Fibroblast of skin of right quadriceps (primary cell): Measurements from ENCODE around the gene DYDC1.
"Not testable (repeated sequence)": the region's sequence is repeated elsewhere in the genome, so short reads cannot be mapped to it uniquely, and the experiment has no call there.

Source experiments
- DNase-seq: peaks from one replicate; pipeline ENCODE4 v3.0.0-alpha.2; 2013

The DYDC1 gene

DNA sequence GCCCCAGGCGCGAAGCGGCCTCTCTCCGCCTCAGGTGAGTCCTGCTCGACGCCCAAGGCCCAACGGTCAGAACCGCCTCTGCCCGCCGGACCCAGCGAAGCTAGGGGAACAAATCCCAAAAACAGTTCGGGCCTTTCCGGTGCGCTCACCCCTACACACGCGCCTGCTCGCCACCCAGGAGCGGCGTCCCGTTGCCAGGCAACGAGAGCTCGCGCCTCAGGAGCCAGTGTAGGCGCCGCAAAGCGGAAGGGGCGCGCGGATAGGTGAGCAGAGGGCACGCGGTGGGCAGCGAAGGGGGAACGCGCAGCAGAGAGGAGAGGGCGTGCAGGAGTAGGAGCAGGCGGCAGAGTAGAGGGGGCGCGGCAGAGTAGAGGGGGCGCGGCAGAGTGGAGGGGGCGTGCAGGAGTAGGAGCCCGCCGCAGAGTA, at the start of gene DYDC1, which contains the start of gene DYDC2:
Gene DYDC1, minus strand, starts transcription at position 193 of the 426 bp plus-strand sequence. CDS start 4,154 bp downstream, outside the sequence.
Gene DYDC2, plus strand, starts transcription at position 219 of the 426 bp plus-strand sequence. CDS start 5,663 bp downstream, outside the sequence.
- peak; percentile 10 for DNase-seq

DNA sequence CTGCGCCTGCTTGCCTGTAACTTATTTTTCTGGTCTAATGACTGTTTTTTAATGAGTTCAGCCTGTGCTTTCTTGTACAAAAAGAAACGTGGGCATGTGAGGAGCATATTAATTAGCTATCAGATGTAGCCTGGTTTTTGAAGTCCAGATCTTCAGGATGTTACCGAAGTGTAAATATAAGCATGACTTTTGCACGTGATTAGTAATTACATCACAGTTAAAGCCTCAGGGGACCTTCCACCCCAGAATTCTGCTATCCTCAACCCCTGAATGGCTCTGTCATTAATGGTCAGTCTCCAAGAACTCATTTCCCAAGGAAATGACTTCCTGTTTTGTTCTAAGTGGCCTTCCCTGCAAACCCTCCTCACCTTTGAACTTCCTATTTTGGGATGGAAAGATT, 49.6 kb upstream of the DYDC1 start:
- DNase-seq, result no peak

DNA sequence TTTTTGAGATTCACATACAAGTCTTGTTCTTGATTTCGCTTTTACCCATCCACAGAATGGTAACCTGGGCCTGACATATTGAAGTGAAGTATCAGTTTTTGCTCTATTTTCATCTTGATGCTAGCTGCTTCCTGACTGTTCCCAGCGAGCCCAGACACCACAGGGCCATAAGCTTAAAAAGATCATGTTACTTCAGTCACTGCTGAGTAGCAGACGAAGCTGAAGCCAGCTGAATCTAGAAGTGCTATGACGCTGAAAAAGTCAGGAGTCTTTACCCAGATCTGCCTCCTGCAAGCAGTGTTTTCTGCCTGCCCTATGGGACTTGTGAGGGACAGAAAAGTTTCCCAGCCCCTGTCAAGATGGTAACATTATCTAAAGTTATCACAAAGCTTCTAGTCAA, 49.1 kb upstream of the DYDC1 start:
- no peak for DNase-seq

DNA sequence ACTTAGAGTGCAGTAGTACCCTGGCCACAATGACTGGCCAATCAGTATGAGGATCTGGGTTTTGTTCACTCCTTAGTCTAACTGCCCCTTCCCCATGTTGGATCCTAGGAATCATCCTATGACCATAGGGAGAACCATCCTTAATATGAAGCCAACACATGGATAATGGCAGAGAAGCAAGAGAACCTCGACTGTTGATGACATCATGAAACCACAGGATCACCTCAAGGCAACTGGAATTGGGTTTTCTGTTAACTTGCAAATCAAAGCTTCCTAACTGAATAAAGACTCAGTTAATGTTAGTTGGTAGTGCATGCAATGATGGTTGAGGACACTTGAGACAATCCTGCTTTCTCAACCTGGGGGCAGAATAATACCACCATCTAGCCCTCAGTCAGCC, 48.5 kb upstream of the DYDC1 start:
- DNase-seq, result no peak

DNA sequence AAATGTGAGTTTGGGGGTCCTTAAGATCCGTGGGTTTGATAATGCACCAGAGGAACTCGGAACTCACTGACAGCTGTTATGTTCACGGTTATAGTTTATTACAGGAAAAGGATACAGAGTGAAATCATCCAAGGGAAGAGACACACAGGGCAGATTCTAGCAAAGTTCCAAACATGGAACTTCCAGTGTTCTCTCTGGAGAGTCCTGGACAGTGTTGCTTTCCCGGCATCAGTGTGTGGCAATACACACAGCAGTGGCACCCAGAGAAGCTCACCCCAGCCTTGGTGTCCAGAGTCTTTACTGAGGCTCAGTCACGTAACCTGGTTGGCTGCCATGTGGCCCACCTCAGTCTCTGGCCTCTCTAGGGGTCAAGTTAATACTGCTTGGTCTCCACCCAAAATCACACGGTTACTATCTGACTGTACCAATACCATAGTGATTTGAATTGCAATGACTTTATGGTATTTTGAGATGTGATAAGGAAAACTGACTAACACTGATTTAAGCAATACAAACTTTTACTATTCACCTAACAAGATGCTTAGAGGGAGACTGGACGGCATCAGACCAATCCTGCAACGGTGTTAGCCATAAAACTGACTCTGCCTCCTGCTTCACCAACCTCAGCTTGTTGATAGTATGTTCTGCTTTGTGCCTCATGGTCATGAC, 43.7 kb upstream of the DYDC1 start:
- DNase-seq, result no peak

DNA sequence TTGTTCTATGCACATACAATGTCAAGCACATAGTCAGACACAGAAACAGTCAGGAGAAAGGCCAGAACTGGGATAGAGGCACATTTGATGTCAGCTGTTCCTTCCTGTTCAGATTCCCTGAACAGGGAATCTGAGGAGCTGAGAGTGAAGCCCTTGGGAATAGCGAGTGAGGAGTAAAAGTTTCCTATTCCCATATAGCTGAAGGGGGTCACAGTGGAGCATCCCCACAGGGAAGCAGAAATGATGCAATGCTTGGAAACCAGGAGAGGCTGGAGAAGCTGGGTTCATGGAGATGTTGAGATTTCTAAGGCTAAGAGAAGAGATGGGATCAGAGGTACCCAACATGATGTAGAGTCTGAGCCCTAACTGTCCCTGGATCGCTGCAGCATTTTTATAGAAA, 40.5 kb upstream of the DYDC1 start:
- DNase-seq, result no peak

DNA sequence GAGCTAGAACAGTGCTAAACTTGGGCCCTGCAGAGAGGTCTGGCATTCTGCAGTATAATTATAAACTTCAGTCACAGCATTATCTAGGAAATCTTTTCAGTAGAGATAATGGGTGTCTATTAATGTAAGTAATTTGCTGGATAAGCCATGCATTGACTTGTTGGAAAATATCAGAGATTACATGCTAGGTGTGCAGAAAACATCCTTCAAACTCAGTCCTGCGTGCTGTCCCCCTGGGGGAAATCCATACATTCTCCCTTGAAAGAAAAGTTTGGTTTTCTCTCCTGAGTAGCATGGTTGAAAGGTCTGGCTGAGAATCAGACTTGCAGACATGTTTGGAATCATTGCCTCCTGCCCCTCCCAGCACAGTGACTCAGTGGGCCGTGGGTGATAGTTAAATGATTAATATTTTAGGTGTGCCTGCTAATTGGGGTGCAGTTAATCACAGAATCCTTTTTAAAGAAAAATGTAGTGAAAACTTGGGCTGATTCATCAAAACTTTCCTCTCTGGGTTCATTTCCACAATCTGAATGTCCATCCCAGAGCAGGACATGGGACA, 37.9 kb upstream of the DYDC1 start:
- no peak for DNase-seq

DNA sequence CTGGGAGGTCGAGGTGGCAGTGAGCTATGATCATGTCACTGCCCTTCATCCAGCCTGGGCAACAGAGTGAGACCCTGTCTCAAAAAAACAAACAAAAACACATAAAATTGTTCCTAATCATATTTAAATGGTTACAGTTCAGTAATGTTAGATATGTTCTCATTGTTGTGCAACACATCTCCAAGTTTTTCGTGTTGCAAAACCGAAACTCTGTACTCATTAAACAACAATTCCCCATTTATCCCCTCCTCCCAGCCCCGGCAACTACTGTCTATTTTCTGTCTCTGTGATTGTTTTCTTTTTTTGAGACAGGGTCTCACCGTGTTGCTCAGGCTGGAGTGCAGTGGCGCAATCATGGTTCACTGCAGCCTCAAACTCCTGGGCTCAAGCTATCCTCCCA, 35.7 kb upstream of the DYDC1 start:
- DNase-seq, result no peak

DNA sequence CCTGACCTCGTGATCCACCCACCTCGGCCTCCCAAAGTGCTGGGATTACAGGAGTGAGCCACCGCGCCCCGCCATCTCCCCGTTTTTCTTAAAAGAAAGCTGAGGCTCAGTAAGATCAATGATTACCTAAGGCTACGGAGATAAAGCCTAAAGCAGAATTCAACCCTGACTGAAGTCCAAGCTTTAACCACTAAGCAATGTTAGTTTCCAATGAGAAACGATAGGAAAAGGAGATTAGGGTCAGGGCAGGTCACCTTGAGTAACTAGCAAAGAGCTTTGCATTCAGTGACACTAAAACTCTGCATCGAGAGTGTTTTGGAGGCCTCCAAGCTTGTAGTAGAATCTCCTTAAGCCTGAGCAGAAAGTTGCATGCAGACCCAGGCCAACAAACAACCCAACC, 34.2 kb upstream of the DYDC1 start:
- DNase-seq, result no peak

DNA sequence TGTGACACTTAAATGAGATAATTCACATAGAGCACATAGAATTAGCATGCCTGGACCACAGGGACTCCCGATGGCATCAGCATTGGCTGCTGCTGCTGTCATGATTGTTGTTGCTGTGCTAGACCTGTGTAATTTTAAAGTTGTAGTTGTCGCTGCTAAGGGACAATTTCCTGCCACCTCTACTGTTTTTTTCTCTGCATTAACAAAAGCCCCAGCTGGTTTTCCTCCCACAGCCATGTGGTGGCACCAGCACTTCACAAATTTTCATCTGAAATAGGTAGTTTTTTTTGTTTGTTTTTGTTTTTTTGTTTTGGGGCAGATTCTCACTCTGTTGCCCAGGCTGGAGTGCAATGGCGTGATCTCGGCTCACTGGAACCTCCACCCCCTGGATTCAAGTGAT, 26.4 kb upstream of the DYDC1 start:
- peak; percentile 15 for DNase-seq

DNA sequence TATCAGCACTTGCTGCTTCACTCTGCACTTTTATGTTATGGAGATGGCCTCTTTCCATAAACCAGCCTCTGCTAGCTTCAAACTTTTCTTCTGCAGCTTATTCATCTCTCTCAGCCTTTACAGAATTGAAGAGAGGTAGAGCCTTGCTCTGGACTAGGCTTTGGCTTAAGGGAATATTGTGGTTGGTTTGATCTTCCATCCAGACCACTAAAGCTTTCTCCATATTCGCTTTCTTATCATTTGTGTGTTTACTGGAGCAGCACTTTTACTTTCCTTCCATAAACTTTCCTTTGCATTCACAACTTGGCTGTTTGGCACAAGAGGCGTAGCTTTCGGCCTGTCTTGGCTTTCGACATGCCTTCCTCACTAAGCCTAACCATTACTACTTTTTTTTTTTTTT, 23.6 kb upstream of the DYDC1 start:
- no peak for DNase-seq

DNA sequence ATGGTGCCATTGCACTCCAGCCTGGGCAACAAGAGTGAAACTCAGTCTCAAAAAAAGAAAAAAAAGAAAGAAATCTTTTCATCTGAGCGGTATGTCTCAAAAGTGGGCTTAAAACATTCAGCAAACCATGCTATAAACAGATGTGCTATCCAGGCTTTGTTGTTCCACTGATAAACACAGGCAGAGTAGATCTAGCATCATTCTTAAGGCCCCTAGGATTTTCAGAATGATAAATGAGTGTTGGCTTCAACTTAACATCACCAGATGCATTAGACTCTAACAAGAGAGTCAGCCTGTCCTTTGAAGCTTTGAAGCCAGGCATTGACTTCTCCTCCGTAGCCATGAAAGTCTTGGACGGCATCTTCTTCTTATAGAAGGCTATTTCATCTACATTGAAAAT, 23.1 kb upstream of the DYDC1 start:
- DNase-seq, result no peak

DNA sequence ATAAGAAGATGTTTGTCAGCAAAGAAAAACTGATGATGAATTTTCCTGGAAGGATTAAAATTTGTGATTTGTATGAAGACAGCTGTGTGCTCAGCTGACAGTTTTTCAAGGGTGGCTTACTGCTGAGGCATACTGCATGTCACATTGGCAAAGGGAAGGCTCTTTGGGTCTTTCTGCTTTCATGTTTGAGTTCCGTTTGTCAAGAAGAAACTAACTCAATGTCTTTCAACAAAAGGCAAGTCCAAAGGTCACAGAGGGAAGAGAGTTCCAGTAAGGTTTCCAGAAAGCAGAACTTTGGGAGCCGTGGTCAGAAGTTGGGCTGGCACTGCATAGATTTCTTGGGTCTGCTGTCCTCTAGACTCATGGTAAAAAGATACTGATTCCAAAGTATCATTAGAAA, 16.9 kb upstream of the DYDC1 start:
- DNase-seq, result no peak

DNA sequence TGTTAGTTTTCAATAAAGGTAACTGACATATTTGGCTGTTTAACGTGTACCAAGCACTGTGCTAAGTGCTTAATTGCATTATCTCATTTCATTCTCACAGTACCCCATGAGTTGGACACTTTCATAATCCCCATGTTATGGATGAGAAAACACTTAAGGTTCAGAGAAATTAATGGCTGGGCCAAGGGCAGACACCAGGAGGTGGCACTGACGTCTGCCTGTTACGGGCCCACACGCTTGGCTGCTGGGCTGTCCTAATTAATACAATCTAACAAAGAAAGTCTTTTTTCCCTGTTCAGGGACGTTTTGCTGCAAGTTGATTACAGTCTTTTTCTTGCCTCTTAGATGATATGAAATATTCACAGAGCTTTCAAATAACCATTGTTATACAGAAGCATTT, 16.1 kb upstream of the DYDC1 start:
- DNase-seq, result no peak

DNA sequence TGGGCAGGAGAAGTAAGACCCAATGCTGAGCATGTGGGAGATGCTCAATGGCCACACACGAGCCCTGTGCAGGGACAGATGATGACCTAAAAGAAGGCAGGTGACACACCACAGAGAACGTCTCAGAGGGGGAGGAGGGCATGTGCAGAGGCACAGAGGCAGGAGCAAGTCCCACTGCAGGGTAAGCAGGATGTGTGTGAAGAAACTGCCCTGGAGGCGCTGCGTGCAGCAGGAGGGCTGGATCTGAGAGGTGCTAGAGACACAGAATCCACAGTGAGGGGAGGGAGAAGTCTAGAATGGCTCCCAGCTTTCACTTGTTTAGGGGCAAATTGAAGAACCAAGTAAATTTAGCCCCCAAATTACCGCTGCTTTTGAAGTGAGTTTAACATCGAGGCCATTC, 14.9 kb upstream of the DYDC1 start:
- no peak for DNase-seq

DNA sequence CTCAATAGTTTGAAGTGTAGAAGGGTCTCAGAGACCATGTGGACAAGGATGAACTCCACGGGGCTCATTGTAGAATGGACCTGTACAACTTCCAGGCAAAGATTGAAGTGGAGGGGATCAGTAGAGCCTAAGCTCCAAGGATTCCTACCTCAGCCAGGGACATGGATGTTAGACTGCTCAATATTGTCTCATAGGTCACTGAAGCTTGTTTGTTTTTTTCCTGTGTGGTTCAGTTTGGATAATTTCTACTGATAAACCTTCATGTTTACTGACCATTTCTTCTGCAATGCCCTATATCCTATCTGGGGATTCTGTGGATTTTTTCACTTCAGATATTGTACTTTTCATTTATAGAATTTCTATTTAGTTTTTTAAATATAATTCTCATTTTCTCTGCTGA, 9.0 kb upstream of the DYDC1 start:
- no peak for DNase-seq

DNA sequence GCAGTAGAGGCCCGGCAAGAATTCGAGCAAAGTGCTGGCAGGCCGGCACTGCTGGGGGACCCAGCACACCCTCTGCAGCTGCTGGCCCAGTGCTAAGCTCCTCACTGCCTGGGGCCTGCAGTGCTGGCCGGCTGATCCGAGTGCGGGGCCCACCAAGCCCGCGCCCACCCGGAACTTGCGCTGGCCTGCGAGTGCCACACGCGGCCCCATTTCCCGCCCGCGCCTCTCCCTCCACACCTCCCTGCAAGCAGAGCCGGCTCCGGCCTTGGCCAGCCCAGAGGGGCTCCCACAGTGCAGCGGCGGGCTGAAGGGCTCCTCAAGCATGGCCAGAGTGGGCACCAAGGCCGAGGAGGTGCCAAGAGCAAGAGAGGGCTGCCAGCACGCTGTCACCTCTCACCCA, 3.1 kb upstream of the DYDC1 start:
- DNase-seq, result no peak

DNA sequence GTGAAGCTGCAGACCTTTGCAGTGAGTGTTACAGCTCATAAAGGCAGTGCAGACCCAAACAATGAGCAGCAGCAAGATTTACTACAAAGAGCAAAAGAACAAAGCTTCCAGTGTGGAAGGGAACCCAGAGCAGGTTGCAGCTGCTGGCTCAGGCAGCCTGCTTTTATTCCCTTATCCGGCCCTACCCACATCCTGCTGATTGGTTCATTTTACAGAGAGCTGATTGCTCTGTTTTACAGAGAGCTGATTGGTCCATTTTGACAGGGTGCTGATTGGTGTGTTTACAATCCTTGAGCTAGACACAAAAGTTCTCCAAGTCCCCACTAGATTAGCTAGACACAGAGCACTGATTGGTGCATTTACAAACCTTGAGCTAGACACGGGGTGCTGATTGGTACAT, 2.4 kb upstream of the DYDC1 start:
- DNase-seq, result not testable (repeated sequence)

DNA sequence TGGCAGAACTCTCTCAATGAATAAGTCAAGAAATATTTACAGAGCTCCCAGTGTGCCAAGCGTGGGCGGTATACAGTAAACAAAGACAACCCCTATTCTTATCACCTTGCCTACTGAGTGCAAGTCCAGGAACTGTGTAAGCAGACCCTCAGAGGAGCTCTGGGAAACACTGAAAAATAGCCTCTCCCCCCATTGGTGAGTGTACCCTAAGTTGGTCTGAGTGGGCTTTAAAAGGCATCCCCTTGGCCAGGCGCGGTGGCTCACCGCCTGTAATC, 1.2 kb upstream of the DYDC1 start:
- no peak for DNase-seq

DNA sequence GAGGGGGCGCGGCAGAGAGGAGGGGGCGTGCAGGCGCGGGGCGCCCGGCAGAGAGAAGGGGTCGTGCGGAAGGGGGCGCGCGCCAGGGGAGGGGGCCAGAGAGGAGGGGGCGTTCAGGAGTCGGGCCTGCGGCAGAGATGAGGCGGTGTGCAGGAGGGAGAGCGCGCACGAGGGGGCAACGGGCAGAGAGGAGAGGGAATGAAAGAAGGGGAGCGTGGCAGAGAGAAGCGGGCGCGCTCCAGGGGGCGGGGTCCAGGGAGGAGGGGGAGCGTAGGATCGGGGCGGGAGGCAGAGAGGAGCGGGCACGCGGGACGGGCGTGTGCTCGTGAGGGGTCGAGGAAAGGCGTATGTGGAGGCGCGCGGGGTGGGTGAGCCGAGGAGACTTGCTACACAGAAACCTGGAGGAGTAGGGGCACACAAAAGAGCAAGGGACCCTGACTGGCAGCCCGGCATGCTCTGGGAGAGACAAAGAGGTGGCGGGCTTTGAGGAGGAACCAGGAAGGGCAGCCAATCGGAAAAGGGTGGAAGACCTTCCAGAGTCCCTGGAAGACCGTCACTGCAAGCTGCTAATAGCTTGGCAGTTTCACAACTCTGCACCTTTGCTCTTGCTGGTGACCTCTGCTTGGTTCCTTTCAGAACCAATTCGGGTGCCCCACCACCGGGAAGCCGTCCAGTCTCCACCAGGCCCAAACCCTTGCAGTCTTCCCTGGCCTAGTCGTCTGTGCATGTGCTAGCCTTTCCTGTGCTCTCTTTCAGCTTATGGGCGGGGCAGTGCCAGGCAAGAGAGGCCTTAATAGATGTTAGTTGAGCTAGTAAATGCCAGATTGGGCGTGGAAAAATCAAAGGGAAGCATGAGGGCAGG, 665 bp upstream of the DYDC1 start:
- no peak for DNase-seq

DNA sequence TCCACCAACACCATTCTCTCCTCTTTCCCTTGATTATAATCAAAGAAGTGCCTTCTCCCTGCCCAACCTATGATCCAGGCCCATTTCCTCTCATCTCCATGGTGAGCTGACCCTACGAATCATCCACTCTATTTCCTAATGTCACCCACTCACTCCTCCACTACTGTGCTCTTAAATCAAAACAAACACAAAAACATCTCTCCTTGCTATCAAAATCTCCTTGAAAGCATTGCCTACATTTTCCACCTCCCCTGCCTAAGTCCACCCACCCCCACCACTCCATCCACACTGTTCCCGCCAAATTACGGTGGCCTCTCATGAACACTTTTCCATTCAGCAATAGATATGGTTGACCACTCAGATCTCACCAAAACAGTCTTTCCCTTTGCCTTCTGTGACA, 5.3 kb downstream of the DYDC1 start:
- no peak for DNase-seq

DNA sequence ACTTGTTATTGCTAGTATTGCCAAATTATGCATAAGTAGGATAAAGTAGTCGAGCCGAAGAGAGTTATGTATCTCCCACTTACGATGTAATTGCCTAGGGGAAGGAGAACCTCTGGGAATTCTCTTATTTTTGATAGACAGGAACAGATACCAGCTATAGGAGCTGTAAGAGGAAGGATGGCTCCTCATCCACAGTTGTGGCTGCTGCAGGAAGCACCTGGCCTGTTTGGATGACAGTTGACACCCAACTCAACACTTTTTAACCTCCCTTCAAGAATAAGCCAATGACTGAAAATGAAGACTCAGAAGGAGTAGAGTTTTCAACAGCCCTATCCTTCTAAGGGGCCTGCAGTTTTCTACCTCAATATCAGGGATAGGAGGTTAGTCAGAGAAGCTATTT, 6.3 kb downstream of the DYDC1 start:
- no peak for DNase-seq

DNA sequence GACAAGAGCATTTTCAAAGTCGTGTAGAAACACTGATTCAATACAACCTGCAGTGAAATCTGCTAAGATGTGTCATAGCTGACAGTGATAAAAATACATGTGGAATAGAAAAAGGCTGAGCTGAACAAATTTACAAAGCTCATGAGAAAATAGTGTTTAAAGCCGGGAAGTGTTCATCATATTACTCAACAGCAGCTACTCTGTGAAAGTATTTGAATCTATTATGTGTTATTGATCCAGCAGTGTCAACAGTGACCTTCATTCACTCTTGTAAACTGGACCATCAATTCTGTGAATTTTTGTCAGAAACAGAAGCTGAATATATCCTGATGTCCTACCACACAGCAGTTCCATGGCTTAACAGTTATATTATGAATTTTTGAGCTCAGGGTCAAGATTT, 11.6 kb downstream of the DYDC1 start:
- DNase-seq, result no peak

DNA sequence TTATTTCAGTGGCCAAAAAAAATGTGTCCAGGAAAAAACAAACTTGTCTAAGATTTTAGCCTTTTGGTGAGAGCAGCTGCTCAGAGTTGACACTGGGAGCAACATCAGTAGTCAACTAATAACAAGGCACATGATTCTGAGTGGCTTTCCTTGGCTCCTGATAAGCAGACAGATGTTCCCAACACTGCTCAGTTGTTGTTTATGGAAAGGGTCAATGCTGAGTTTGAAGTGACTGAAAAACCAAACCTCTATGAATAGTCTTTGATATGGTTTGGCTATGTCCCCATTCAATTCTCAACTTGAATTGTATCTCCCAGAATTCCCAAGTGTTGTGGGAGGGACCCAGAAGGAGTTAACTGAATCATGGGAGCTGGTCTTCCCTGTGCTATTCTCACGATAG, 12.3 kb downstream of the DYDC1 start:
- DNase-seq, result no peak
